ENCODE measurements around the gene SOX21. TPM values are rescaled to one million over a fixed set of nuclear protein-coding genes. Genes with fewer than 3 reads are reported as not detected.

SOX21 gene
- total and polyA plus RNA-seq, 3 experiments from 2014 or later = not detected

GRCh38 chr13:94679614-94680013 is 32.7 kb downstream of the SOX21 start:
- no peak for DNase-seq
- no peak overlapping the region for H3K27ac Mint-ChIP-seq

GRCh38 chr13:94678845-94679244 is 33.5 kb downstream of the SOX21 start:
- Histone ChIP-seq H3K4me3 (ENCODE audit: low read length) (no peak overlapping the region), H3K4me1 (ENCODE audit: insufficient read depth, low read length) (no peaks in the 10 kb centered on the region), H3K27me3 (ENCODE audit: insufficient read depth, low read length, poor library complexity, severe bottlenecking) (peaks cover 4% of the 10 kb centered on the region), H3K27ac (ENCODE audit: low read depth, low read length) (no peak overlapping the region), H3K36me3 (ENCODE audit: insufficient read depth, low read length) (no peaks in the 10 kb centered on the region), H3K9me3 (ENCODE audit: low read length) (no peaks in the 10 kb centered on the region)
- Mint-ChIP-seq H3K9me3 (no peaks in the 10 kb centered on the region), H3K27ac (no peak overlapping the region), H3K27me3 (peaks cover 20 to 62% of the 10 kb centered on the region in 2 donors), H3K4me3 (no peak overlapping the region), H3K36me3 (no peaks in the 10 kb centered on the region), H3K4me1 (no peaks in the 10 kb centered on the region)
- CTCF ChIA-PET = interaction anchor here (0.9 kb wide), 1 partner anchor 726 kb away, joined by 3 read pairs; no protein-coding TSS in a partner anchor
- DNase-seq = no peak
- POLR2A ChIA-PET = no interaction called here

More at GRCh38 chr13:94679614-94680013, 32.7 kb downstream of the SOX21 start:
- Histone ChIP-seq H3K9me3 (ENCODE audit: low read length) (no peaks in the 10 kb centered on the region), H3K4me1 (ENCODE audit: insufficient read depth, low read length) (no peaks in the 10 kb centered on the region), H3K27ac (ENCODE audit: low read depth, low read length) (no peak overlapping the region), H3K4me3 (ENCODE audit: low read length) (no peak overlapping the region), H3K27me3 (ENCODE audit: insufficient read depth, low read length, poor library complexity, severe bottlenecking) (peaks cover 4% of the 10 kb centered on the region), H3K36me3 (ENCODE audit: insufficient read depth, low read length) (no peaks in the 10 kb centered on the region)
- CTCF ChIA-PET = interaction anchor here (0.9 kb wide), 1 partner anchor 725 kb away, joined by 3 read pairs; no protein-coding TSS in a partner anchor
- Mint-ChIP-seq H3K36me3 (no peaks in the 10 kb centered on the region), H3K9me3 (no peaks in the 10 kb centered on the region), H3K27me3 (peaks cover 20 to 61% of the 10 kb centered on the region in 2 donors), H3K4me1 (no peaks in the 10 kb centered on the region), H3K4me3 (no peak overlapping the region)
- POLR2A ChIA-PET = no interaction called here

GRCh38 chr13:94677799-94678198 is 34.5 kb downstream of the SOX21 start:
- ChIA-PET CTCF (no interaction called here), POLR2A (no interaction called here)
- Histone ChIP-seq H3K9me3 (ENCODE audit: low read length) (no peaks in the 10 kb centered on the region), H3K4me1 (ENCODE audit: insufficient read depth, low read length) (no peaks in the 10 kb centered on the region), H3K4me3 (ENCODE audit: low read length) (no peak overlapping the region), H3K36me3 (ENCODE audit: insufficient read depth, low read length) (no peaks in the 10 kb centered on the region), H3K27me3 (ENCODE audit: insufficient read depth, low read length, poor library complexity, severe bottlenecking) (peaks cover 4% of the 10 kb centered on the region), H3K27ac (ENCODE audit: low read depth, low read length) (no peak overlapping the region)
- DNase-seq = no peak
- H3K4me3 Mint-ChIP-seq = no peak overlapping the region
- no peaks in the 10 kb centered on the region for H3K4me1 Mint-ChIP-seq
- H3K9me3 Mint-ChIP-seq = no peaks in the 10 kb centered on the region
- H3K27ac Mint-ChIP-seq = no peak overlapping the region
- H3K36me3 Mint-ChIP-seq = no peaks in the 10 kb centered on the region
- peaks cover 16 to 57% of the 10 kb centered on the region in 2 donors for H3K27me3 Mint-ChIP-seq

DNA sequence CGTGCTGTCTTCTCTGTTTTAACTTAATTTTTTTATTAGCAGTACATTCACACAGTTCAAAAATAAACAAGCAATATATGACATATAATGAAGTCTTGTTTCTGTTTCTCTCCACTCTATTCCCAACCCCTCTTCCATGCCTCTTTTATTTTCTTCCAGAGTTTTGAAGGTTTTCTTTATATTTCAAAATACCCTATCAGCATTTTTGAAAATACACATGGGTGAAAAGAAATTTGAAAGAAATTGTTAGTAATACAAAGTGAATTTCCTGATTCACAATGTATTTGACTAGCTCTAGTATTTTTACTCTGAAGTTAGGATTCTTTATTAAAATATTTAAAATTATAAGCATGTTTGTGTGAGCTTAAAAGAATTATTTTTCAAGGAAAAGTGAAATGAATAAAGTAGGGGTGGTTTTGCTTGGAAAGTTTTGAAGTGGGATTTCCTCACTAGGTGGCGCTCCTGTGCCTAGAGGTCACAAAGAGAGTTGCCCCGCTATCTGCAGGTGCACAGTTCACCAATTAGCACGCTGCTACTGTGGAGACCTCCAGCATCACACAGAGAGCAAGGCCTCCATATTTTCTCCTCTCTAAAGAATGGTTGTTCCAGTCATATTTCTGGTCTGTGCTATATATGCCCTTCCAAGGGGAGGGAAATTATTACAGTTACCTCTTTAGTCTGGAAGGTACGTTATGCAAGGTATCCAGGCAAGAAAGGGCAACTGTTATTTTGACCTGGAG is 37.6 kb downstream of the SOX21 start:
- Mint-ChIP-seq H3K27me3 (peaks cover 11 to 54% of the 10 kb centered on the region in 2 donors), H3K27ac (no peak overlapping the region), H3K36me3 (no peaks in the 10 kb centered on the region), H3K4me3 (no peak overlapping the region), H3K9me3 (no peaks in the 10 kb centered on the region), H3K4me1 (no peaks in the 10 kb centered on the region)
- Histone ChIP-seq H3K9me3 (ENCODE audit: low read length) (no peaks in the 10 kb centered on the region), H3K36me3 (ENCODE audit: insufficient read depth, low read length) (no peaks in the 10 kb centered on the region), H3K4me1 (ENCODE audit: insufficient read depth, low read length) (no peaks in the 10 kb centered on the region), H3K4me3 (ENCODE audit: low read length) (no peak overlapping the region), H3K27ac (ENCODE audit: low read depth, low read length) (no peak overlapping the region), H3K27me3 (ENCODE audit: insufficient read depth, low read length, poor library complexity, severe bottlenecking) (peaks cover 4% of the 10 kb centered on the region)
- ChIA-PET POLR2A (no interaction called here), CTCF (interaction anchor here (0.8 kb wide), 1 partner anchor 9 kb away, joined by 3 read pairs; no protein-coding TSS in a partner anchor)
- DNase-seq = peak in 4 of 5 donors; percentile 2 to 48 (median 18)

GRCh38 chr13:94673851-94674250 is 38.5 kb downstream of the SOX21 start:
- CTCF ChIA-PET = no interaction called here
- Histone ChIP-seq H3K9me3 (ENCODE audit: low read length) (no peaks in the 10 kb centered on the region), H3K4me1 (ENCODE audit: insufficient read depth, low read length) (no peaks in the 10 kb centered on the region), H3K27ac (ENCODE audit: low read depth, low read length) (no peak overlapping the region), H3K36me3 (ENCODE audit: insufficient read depth, low read length) (no peaks in the 10 kb centered on the region), H3K4me3 (ENCODE audit: low read length) (no peak overlapping the region), H3K27me3 (ENCODE audit: insufficient read depth, low read length, poor library complexity, severe bottlenecking) (peaks cover 4% of the 10 kb centered on the region)
- no peak overlapping the region for H3K4me3 Mint-ChIP-seq
- H3K36me3 Mint-ChIP-seq = no peaks in the 10 kb centered on the region
- no peaks in the 10 kb centered on the region for H3K4me1 Mint-ChIP-seq
- POLR2A ChIA-PET = no interaction called here
- peaks cover 4 to 50% of the 10 kb centered on the region in 2 donors for H3K27me3 Mint-ChIP-seq
- no peaks in the 10 kb centered on the region for H3K9me3 Mint-ChIP-seq
- no peak for DNase-seq
- no peak overlapping the region for H3K27ac Mint-ChIP-seq

- no peak for DNase-seq
- no peaks in the 10 kb centered on the region for H3K9me3 ChIP-seq (ENCODE audit: low read length)
- H3K4me1 ChIP-seq (ENCODE audit: insufficient read depth, low read length) = no peaks in the 10 kb centered on the region
- H3K9me3 Mint-ChIP-seq = no peaks in the 10 kb centered on the region
- H3K27ac Mint-ChIP-seq = no peak overlapping the region
- no peak overlapping the region for H3K27ac ChIP-seq (ENCODE audit: low read depth, low read length)
- H3K27me3 ChIP-seq (ENCODE audit: insufficient read depth, low read length, poor library complexity, severe bottlenecking) = peaks cover 4% of the 10 kb centered on the region
- no peaks in the 10 kb centered on the region for H3K4me1 Mint-ChIP-seq
- H3K4me3 ChIP-seq (ENCODE audit: low read length) = no peak overlapping the region
- no peak overlapping the region for H3K4me3 Mint-ChIP-seq
- no peaks in the 10 kb centered on the region for H3K36me3 ChIP-seq (ENCODE audit: insufficient read depth, low read length)
- CTCF ChIA-PET = interaction anchor here (1.1 kb wide), 2 partner anchors 9 to 732 kb away, joined by 3 to 4 read pairs; no protein-coding TSS in a partner anchor
- H3K36me3 Mint-ChIP-seq = no peaks in the 10 kb centered on the region
- peaks cover 2 to 50% of the 10 kb centered on the region in 2 donors for H3K27me3 Mint-ChIP-seq
- POLR2A ChIA-PET = no interaction called here
These were observed 39.9 kb downstream of the SOX21 start for GRCh38 chr13:94672400-94672799.

DNA sequence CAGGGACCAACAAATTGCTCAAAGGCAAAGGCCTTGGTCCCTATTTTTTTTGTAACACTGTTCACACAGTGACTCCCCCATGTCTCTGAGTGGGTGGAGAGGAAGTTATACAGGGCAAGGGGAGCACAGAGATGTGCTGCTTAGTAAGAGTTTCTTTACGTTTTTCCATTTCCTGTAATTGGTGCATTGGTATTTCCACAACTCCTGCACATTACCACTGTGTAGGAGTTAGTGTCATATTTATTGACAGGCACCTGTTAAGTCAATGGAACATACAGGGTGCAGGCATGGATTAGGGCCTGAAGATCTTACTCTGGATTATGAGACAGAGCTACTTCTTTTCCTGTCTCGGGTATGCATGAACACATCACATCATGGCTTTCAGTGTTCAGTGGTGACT is 45.2 kb downstream of the SOX21 start:
- peaks cover 2 to 67% of the 10 kb centered on the region in 2 donors for H3K27me3 Mint-ChIP-seq
- H3K4me1 ChIP-seq (ENCODE audit: insufficient read depth, low read length) = no peaks in the 10 kb centered on the region
- ChIA-PET POLR2A (no interaction called here), CTCF (no interaction called here)
- no peaks in the 10 kb centered on the region for H3K36me3 ChIP-seq (ENCODE audit: insufficient read depth, low read length)
- no peaks in the 10 kb centered on the region for H3K27me3 ChIP-seq (ENCODE audit: insufficient read depth, low read length, poor library complexity, severe bottlenecking)
- no peaks in the 10 kb centered on the region for H3K9me3 ChIP-seq (ENCODE audit: low read length)
- no peaks in the 10 kb centered on the region for H3K36me3 Mint-ChIP-seq
- no peak overlapping the region for H3K27ac ChIP-seq (ENCODE audit: low read depth, low read length)
- no peak for DNase-seq
- H3K9me3 Mint-ChIP-seq = peaks cover 0 to 4% (median 0%) of the 10 kb centered on the region in 5 donors
- H3K4me1 Mint-ChIP-seq = peaks cover 0 to 3% (median 0%) of the 10 kb centered on the region in 3 donors
- no peak overlapping the region for H3K4me3 ChIP-seq (ENCODE audit: low read length)
- no peak overlapping the region for H3K4me3 Mint-ChIP-seq
- no peak overlapping the region for H3K27ac Mint-ChIP-seq

DNA sequence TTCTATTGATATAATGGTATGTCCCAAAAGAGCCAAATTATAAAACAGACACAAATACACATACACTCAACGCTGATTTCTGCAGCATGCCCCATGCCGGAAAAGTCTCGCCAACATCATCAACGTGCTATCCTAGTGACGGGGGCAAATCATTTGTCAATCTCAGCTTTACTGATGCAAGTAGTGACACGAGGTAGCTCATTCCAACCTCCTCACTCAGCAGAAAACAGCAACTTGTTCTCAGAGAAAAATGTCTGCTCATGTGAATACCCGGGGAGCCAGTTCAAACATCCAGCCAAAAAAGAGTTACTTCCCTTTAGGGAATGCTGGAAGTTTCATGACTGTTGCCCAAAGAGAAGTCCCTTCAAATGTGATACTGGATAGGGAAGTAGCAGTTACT is 46.3 kb downstream of the SOX21 start:
- H3K27ac ChIP-seq (ENCODE audit: low read depth, low read length) = no peak overlapping the region
- no peaks in the 10 kb centered on the region for H3K4me1 ChIP-seq (ENCODE audit: insufficient read depth, low read length)
- POLR2A ChIA-PET = no interaction called here
- Mint-ChIP-seq H3K9me3 (peaks cover 0 to 4% (median 0%) of the 10 kb centered on the region in 5 donors), H3K27ac (no peak overlapping the region), H3K36me3 (no peaks in the 10 kb centered on the region), H3K4me1 (peaks cover 0 to 3% (median 0%) of the 10 kb centered on the region in 3 donors), H3K4me3 (no peak overlapping the region), H3K27me3 (peaks cover 4 to 69% of the 10 kb centered on the region in 2 donors)
- H3K36me3 ChIP-seq (ENCODE audit: insufficient read depth, low read length) = no peaks in the 10 kb centered on the region
- H3K27me3 ChIP-seq (ENCODE audit: insufficient read depth, low read length, poor library complexity, severe bottlenecking) = no peaks in the 10 kb centered on the region
- DNase-seq = no peak
- CTCF ChIA-PET = interaction anchor here (0.9 kb wide), 1 partner anchor 9 kb away, joined by 3 read pairs; no protein-coding TSS in a partner anchor
- H3K9me3 ChIP-seq (ENCODE audit: low read length) = no peaks in the 10 kb centered on the region
- H3K4me3 ChIP-seq (ENCODE audit: low read length) = no peak overlapping the region

Data from CD8-positive, alpha-beta memory T cell (primary cell).